ENCODE results near the gene CATSPERE.

DNA sequence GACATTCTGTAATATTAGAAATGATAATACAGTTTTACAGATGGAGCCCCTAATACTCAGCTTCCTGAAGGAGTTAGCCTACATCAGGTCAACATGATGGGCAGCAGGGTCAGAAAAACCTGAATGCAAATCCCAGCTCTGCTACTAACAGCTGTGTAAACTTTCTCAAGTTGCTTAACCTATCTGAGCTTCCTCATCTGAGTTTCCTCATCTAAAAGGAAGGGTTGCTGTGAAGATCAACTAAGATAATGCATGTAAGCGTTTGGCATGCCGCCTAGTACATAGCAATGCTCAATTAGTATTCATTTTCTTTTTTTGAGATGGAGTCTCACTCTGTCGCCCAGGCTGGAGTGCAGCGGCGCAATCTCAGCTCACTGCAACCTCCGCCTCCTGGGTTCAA lies 173.5 kb downstream of the CATSPERE start:
- TF ChIP-seq RAD21 (CRISPR knock-in tag; conservative IDR thresholded peaks at IDR 0.05 in 1 of 2, IDR thresholded peaks at IDR 0.05 in 1 of 2) (no peak), POLR2AphosphoS5 (IDR thresholded peaks at IDR 0.05; ENCODE audit: control insufficient read depth, insufficient read depth, low read depth, low read length) (no peak)
